Erythroblast (primary cell): ENCODE results near the gene IL31.

ENCODE experiments used
- DNase-seq, 2 experiments: peaks; one replicate each; lab custom pipeline; 2025; lab: John Stamatoyannopoulos, UW
- GATA1 ChIP-seq: IDR thresholded peaks from 2 replicates; pipeline ENCODE4 v1.6.1; 2011; ENCODE audit warnings: low read depth, mild to moderate bottlenecking, control low read depth, low read length, moderate library complexity
- POLR2A ChIP-seq: IDR thresholded peaks from 2 replicates; pipeline ENCODE4 v1.6.1; 2011; ENCODE audit warnings: mild to moderate bottlenecking, low read length

Gene IL31

DNA sequence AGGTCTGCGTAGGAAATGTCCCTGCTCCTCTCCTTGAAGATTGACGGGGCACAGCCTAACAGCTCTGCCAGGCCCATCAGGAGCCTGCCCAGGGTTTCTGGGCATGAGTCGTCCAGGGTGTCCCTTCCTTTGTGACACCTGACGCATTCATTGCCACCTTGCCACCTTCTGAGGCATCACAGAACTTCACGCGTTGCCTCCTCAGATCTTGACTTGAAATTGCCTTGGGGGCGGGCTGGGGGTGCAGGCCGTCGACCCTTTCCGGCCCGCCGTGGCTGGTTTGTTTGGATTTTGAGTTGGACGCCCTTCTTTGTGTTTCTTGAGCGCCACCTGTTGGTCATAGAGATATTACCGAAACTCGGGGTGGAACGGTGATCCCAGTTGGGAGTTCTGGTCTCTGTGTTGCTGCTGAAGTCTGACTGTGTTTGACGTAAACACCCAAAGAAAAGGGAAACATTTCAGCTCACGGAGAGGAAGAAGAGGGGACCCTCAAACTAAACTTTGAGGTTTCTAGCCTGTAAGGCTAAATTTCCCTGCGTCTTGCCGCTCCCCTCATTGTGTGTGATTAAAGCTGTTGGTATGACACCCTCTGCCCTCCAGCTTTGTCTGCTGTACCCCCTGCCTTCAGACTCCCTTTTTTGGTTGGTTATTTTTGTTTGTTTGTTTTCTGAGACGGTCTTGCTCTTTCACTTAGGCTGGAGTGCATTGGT, 50.8 kb downstream of the IL31 start:
- peak; percentile 71 to 87 for DNase-seq
- no peak for TF ChIP-seq GATA1
- no peak for TF ChIP-seq POLR2A
